NCI-H128 (cell line): ENCODE measurements around the gene TOX2.

Source experiments
- DNase-seq: peaks from one replicate; lab custom pipeline; 2025; ENCODE audit not compliant: unreplicated experiment; lab: John Stamatoyannopoulos, UW

Gene TOX2

GRCh38 chr20:43955750-43956191 lies 41.1 kb downstream of the TOX2 start:
- DNase-seq: no peak

DNA sequence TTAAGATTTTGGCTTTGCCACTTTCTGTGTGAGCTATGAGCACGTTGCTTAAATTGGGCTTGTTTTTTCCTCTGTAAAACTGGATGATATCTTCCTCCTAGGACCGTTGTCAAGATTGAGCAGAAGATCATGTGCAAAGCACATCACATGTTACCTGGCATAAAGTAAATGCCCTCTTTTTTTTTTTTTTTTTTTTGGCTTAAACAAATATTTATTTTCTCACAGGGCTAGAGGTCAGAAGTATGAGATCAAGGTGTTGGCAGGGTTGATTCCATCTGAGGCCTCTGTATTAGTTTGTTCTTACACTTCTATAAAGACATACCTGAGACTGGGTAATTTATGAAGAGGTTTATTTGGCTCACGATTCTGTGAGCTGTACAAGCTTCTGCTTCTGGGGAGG lies 42.7 kb downstream of the TOX2 start:
- no peak for DNase-seq

GRCh38 chr20:43958626-43959025 lies 44.0 kb downstream of the TOX2 start:
- no peak for DNase-seq

DNA sequence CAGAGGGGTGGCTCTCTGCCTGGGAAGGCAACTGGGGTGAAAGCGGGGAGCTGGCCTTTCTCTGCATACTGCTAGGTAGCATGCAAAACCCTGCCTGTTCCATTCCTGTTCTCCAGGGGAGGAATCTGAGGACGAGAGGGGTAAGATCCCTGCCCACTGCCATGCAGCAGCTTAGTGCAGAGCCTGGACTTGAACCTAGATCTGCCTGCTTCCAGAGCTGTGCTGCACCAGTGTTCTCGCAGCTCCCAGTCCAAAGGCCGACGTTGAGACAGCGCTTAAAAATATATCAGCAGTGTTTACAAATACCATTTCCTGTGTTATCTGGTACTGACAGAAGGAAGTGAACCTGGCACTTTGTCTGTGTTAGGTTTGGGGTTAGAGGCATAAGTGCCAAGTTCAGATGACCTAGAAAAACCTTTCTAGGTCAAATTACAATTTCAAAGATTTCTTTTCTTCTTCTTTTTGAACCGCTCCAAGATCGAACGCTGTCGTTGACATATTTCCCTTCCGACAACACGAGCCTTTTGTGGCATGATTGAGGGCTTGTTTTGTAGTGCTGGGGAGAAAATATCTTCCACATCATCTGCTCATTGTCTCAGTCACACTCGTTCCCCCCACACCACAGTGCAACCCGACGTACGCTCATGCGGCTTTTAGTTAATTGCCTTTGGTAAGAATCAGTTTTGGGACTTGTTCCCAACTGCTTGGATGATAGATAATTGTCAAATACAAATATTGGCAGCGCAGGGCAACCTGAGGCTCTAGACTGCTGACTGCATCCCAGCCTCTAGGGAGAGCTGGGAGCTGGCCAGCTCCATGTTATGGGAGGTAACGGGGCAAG lies 44.6 kb downstream of the TOX2 start:
- DNase-seq: no peak

GRCh38 chr20:43959920-43960227 lies 45.2 kb downstream of the TOX2 start:
- DNase-seq: no peak

GRCh38 chr20:43960231-43960630 lies 45.6 kb downstream of the TOX2 start:
- DNase-seq: no peak

DNA sequence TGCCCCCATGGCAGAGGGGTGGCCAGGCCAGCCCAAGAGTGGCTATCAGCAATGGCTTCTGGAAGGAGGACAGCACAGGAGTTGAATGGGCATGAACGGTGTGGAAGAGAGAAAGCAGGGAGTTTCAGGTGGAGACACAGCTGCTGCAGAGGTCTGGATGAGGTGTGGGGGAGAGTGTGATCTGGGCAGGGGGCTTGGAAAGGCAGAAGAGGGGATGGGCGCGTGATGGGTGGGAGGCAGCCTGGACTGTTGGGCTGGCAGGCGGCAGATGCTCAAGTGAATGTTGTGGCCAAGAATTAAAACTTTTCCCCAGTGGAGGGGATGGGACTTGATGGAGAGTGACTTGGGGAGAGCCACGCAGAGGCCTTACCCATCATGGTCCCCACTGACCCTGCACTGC lies 46.5 kb downstream of the TOX2 start:
- DNase-seq: no peak

DNA sequence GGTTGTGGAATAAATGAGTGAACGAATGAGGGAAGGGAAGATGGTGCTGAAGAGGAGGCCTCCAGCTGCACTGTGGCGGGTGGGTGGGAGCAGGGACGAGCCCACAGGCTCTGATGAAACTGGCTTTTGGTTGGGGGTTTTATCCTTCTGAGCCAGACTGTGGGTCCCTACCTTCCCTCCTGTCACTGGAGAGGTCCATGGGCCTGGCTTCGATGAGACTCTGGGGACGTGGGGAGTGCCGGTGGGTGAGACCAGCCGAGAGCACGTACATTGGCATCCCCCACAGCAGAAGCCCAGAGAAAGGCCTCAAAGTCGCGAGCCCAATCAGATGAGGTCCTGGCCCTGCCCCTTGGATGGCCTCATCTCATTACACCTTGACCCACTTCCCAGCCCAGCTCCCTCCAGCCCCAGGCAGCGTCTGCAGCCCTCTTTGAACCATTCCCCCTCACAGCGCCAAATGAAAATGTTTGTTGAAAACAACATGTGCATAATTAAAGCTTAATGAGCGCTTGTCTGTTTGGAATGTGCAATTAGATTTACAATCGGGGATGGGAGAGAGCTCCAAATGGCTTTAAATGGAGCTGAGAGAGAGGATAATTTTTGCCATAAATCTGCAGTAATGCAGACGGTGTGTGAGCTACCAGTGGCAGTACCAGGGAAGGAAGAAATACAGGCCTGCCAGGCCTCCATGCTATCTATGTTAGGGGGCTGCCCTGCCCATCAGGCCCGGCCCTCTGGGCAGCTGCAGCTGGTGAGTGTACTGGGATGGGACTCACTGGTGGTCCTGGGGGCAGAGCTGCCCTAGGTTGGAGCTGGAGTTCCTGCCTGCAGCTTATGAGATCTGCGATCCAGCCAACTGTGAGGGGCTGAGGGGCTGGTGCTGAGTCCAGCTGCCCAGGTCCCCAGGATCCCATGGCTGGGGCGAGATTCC lies 47.2 kb downstream of the TOX2 start:
- no peak for DNase-seq

DNA sequence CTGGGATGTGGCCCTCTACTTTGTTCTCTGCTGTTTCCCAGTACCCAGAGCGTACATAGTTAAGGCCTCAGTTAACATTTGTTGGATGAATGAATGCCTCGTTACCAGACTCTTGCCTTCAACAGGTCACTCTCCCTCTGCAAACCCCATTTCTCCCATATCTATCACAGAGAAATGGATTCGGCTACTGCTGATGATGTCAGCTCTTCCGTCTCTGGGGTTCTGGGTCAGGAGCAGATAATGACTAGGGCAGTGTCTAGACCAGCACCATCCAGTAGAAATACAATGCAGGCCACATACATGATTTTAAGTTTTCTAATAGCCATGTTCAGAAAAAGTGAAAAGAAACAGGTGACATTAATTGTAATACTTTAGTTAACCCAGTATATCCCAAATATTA lies 47.9 kb downstream of the TOX2 start:
- no peak for DNase-seq

DNA sequence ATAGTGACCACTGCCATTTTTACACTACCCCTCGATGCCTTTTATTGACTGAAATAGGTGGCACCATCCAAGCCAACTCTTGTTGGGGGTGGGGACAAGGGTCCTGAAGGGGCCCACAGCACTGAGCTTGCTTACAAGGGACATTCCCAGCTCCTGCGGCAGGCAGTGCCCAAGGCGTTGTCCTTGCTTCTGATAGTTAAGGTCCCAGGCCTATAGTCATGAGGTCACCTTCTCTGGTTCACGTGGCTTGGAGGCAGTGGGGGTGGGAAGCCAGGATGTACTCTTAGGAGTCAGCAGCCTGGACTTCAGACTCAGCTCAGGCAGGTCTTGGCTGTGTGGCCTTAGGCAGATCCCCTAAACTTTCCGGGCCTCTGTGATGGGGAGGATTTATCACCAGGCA lies 48.6 kb downstream of the TOX2 start:
- no peak for DNase-seq

- DNase-seq: no peak
Measured at GRCh38 chr20:43963872-43964791, 49.5 kb downstream of the TOX2 start.

DNA sequence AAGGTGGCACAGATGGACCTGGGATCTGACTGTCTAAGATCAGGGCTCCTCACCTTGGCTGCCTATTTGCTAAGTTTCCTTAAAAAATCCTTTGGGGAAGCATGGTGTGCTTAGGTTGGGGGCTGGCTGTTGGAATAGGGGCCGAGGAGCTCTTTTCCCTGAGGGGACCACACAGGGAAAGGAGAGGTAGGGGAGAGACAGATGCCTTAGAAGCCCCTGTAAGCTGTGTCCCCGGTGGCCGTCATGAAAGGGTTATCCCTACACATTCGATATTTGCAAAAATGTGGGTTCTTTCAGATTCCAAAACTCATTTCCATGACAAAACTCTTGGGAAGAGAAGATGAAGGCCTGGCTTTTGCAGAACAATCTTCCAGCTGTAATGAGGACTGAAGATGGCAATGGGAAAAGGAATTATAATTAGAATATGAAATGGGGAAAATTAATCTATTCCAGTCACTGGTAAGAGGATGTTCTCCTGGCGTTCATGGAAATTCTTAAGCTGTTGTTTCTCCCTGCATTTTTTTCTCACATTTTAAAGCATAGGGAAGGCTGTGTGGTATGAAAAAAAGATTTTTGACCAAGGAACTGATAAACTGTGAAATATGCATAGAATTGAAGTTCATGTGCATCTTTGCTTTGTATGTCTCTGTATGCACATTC lies 53.8 kb downstream of the TOX2 start:
- no peak for DNase-seq

- no peak for DNase-seq
Measured at GRCh38 chr20:43969028-43969447, 54.4 kb downstream of the TOX2 start.

GRCh38 chr20:43969501-43970182 lies 55.0 kb downstream of the TOX2 start:
- no peak for DNase-seq

DNA sequence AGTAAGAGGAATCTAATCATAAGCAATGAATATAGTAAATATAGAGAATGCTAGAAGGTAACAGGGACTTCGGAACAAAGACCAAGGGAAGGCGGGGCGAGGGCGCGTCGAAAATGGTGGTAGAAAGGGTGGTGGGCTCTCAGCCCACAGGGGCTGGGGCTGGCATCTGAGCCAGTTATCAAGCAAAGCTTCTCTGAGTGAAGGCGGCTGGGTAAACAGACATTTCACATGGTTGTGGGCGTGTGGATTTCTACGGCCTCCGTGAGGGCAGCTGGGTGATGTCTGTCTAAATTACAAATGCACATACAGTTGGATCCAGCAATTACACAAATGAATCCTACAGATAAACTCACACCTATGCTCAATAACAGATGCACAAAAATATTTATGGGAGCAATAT lies 56.6 kb downstream of the TOX2 start:
- no peak for DNase-seq

DNA sequence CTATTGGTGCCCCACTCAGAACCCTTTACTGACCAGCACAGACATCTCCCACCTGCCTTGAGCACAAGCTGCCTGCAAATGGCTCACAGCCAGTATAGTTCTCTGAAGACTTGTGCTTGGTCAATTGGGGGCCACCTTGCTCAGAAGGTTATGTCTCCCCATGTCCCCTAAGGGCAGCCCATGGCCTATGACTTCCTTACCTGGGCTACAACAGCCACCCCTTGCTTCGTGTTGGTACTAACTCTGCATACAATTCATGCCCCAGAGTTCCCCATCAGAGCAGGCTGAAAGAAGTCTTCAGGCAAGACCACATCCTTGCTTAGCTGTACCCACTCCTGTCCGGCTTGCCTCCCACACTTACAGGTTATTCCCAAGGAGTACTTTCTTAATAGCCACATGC lies 57.4 kb downstream of the TOX2 start:
- no peak for DNase-seq

DNA sequence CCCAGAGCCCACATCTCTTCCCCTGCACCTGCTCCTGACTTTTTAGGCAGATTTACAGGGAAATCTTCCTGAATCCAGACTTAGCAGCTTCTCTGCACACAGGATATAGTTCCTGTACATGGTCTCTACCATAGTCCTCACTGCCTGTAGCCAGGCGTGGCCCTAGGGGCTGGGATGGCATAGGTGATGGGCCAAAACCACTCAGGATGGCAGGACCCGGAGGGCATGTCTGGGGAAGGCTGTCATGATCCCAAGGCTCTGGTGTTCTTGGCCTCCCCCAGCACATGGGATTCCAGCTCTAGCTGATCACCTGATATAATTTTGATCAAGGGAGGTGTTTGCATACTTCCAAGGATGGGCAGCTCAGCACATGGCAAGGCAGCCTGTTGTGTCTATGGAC lies 58.0 kb downstream of the TOX2 start:
- DNase-seq: no peak

- no peak for DNase-seq
Measured at GRCh38 chr20:43973231-43973630, 58.6 kb downstream of the TOX2 start.

DNA sequence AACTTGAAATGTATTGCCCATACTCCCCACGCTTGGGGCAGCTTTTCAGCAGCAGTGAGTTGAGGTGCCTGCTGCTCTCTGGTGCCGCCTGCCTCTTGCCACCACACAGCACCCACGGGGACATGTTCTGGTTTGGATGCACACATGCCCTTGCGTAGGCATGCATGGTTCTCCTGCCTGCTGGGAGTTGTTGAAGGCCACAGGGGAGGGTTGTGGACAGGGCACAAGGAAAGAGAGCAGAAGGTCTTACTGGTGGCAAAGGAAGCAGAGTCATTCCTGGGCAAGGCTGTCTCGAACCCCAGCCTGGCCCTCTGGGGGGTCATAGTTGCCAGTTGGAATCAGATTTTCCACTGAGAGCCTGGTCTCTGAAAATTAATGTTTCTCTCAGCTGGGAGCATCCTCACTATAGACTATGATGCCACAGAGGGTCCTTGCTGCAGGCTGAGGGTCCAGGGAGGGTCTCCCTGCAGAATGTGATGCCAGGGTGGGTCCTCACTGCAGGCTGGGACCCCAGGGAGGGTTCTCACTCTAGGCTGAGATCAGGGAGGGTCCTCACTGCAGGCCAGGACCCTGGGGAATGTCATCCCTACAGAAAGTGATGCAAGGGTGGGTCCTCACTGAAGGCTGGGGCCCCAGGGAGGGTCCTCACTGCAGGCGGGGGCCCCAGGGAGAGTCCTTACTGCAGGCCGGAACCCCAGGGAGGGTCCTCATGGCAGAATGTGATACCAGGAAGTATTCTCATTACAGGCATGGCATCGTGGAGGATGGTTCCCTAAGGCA lies 59.2 kb downstream of the TOX2 start:
- DNase-seq: no peak
